NAMALWA (cell line): ENCODE results near the gene MAGI2.

ENCODE experiments used
- DNase-seq: peaks from one replicate; pipeline ENCODE4 v3.0.0-alpha.2; 2015; ENCODE audit warnings: low spot score

MAGI2 gene

DNA sequence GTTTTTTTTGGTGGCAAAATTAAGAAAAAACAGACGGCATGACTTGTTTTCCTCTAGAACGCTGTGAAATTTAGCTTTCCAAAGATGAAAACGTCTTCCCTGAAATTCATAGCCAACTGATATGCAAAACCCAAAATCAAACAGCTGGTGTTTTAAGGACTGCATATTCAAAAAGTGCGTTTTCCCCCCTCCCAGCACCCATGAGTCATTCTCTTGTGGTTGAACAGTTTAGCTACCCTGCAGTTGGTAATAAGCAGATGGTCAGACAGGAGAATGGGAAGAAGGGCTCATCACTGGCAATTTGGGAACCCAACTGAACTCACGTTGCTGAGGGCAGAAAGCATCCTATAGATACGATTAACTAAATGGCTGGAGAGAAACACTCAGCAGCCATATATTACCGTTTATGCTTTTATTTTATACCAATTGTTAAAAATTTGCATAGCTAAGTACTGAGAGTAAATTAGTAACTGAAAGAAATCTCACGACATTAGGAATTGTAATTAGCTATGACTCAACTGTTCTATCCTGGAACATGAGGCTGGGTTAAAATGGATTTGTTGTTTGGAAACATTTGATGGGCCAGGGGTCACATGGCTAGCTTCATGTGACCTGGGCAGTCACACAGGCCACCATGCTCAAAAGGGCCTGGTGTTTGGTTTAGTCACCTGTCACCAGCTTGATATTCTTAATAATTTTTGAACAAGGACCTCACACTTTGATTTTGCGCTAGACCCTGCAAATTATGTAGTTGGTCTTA lies 1311.8 kb downstream of the MAGI2 start:
- no peak for DNase-seq

DNA sequence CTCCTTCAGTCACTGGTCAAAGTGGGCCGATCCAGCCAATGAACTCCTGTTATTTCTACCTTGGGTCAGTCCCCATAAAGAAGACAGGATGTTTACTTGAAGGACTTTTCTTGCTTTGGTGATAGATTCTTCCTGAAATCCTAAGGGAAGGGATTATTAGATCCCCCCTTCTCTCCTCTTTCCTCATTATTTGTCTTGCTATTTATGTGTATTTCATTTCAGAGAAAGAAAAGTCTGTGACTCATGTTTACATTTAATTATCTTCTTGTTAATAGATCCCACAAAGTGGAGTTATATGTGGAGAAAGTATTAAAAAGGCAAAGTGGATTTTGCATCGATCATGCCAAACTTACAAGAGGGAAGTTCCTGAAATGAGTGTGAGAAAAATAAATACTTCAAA lies 1313.4 kb downstream of the MAGI2 start:
- no peak for DNase-seq

DNA sequence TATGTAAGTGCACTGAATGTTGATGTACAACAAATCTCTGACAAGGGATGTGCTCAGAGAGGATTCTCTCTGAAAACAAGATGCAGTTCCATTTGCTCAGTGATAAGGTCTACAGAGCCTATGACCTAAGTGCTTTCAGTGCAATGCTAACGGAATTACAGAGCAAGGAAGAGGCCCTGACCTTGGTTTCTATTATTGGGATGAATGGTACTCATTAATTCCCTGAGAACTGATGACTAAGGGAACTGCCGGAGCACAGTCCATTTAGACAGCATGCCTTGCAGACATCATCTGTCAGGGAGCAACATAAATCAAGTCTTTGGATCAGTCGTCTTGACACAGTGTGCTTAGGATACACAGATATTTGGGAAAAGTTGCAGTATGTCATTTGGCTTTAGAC lies 1314.1 kb downstream of the MAGI2 start:
- DNase-seq: no peak

DNA sequence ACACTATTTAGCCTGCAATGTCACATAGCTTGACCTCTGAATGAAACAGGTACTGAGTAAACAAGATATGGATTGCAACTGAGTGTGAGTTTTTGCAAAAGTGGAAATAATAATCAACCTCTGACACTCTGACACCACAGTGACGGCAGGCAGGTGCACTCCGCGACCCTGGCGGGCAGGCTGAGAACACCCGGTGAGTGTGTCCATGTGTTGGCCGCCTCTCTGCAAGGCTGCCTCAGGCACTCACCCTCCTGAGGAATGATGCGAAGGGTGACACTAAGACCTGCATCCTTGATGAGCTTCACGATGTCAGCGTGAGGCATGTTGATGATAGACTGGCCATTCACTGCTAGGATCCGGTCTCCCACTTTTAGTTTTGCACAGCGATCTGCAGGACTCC lies 1318.7 kb downstream of the MAGI2 start:
- DNase-seq: no peak

DNA sequence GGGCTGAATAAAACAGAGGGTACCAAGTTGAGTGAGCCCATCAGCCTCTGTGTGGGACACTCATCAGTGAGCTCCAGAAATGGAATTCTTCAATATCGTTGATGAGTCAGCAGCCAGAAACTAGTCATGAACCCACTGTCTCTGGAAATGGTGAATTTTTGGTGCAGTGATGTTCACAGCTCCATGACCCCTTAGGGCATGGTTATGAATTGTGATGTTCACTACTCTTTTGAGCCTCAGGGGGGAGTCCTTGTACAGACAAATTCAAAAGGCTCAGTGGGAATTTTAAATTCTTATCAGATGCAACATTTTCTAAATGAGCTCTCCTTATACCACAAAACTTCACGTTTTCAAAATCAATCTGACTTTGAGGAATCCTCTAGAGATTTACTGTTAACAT lies 1319.2 kb downstream of the MAGI2 start:
- peak; percentile 65 for DNase-seq

DNA sequence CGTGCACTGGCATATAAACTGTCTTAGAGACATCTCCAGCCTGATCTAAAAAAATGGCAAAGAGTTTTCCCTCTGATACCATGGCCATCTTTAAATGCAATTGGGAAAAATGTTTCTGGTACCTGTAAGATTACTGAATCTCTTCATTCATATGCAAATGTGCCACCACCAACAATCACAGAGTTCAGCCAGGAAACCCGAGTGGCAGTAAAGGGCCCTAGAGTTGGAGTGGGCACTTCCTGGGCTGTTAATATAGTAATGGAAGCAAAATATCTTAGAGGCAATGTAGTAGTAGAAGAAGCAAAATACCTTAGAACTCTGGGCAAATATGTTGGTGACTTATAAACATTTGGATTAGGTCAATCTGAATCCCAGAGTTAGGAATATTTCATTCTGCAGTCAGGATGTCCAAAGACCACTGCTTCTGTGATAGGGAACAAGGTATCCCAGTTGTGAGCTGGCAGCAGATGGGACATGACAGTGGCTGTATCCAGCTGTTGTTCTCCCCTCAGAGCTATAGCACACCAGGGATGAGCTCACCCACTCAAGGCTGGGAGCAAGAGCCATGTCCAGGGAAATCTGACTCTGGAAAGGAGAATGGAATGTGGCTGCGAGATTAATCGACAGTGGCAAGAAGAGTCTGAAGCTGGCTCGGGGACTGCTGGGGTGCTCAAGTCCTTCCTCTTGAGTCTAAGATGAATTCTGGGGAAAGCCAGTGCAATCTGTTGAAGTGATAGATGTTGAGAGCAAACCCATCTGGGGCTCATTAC lies 1322.8 kb downstream of the MAGI2 start:
- no peak for DNase-seq

DNA sequence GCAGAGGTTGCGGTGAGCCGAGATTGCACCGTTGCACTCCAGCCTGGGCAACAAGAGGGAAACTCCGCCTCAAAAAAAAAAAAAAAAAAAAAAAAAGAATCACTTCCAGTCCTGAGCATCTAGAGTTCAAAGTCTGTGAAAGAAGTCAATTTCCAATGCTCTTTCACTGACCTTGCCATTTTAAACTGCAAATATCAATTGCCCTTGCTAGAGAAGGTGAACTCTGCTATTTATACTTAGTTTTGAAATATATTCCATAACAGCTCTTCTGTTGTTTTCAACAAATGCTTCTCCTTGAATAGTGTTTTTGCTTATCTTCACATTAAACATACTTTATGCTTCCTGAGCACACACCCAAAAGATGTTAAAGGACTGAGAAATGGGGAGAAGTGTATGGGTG lies 1323.6 kb downstream of the MAGI2 start:
- DNase-seq: no peak

DNA sequence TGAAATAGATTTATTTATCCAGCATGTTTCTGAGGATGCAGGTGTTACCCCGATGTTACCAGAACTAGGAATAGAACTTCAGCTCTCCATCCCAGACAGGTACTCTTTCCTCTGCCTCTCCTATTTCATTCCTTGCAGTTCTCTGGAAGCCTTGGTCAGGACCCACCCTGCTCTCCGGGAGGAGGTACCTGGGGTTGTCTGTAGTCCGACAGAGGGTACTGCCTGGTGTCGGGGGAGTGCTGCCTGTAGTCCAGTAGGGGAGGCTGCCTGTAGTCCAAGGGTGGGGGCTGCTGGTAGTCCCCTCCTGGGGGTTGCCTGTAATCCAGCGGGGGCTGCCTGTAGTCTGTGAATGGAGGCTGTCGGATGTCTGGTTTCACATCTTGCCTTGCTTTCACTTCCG lies 1326.5 kb downstream of the MAGI2 start:
- no peak for DNase-seq

DNA sequence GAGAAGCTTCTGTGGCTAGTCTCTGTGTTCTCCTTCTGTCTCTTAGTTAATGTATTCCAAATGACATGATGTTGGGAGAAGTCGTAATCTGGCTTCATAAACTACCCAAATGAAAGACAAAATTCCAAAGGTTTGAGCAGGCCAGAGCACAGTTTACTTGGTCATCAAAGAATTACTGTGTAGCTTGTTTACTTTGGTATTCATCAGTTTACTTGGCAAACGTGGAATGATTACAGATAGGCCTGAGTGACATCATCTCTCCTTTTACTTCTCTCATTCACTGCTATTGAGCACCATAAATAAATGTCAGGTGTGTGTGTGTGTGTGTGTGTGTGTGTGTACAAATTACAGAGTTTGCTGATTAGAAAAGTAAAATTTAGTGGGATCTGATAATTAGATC lies 1327.6 kb downstream of the MAGI2 start:
- DNase-seq: no peak

DNA sequence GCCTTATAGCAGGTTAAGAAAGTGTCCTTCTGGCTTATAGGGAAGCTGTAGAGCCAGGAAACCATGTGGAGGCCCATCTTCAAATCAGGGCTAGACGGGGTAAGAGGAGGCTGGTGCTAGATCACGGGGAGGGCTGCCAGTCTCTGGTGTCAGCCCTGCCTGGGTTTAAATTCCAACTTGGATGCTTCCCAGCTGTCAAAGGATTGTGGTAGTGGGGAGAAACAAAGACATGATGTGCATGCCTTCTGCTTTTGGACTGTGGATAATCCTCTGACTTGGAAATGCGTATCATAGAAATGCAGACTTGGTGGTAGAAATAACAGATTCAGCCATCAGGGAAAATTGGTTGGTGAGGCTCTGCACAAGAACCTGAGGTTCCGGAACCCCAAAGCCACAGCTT lies 1329.3 kb downstream of the MAGI2 start:
- DNase-seq: no peak

DNA sequence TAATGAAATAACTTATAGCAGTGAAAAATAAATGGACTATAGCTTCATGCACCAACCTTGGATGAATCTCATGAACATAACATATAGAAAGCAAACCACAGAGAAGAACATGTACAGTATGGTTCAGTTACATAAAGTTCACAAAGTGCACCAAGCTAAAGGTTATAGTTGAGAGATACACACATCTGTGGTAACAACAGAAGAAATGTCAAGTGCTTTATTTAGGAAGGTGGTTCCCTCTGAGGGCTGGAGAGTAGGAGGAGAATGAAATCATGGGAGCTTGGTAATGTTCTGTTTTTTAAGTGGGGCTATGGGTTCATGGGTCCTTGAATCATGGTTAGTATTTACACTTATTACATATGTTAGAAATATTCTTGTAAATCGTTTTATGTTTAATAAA lies 1331.6 kb downstream of the MAGI2 start:
- no peak for DNase-seq

DNA sequence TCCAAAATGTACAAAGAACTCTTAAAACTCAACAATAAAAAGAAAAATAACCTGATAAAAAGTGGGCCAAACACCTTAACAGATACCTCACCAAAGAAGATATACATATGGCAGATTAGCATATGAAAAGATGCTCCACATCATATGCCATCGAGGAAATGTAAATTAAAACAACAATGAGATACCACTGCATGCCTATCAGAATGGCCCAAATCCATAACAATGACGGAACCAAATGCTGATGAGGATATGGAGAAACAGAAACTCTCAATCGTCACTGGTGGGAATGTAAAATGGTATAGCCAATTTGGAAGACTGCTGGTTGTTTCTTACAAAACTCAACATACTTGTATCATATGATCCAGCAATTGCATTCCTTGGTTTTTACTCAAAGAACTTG lies 1335.0 kb downstream of the MAGI2 start:
- no peak for DNase-seq

DNA sequence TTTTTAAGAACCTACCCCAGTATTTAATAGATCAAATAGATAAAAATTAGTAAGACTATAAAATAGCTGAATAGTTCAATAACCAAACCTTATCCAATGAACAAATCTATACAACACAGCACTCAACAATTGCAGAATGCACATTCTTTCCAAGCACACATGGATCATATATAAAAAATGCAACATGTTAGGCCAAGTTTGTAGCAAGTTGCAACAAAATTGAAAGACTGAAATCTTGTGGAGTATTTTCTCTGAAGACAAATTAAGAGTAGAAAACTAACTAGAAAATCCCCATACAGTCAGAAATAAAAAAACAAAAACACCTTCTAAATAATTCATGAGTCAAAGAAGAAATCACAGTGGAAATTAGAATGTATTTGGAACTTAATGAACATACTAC lies 1337.6 kb downstream of the MAGI2 start:
- DNase-seq: no peak

DNA sequence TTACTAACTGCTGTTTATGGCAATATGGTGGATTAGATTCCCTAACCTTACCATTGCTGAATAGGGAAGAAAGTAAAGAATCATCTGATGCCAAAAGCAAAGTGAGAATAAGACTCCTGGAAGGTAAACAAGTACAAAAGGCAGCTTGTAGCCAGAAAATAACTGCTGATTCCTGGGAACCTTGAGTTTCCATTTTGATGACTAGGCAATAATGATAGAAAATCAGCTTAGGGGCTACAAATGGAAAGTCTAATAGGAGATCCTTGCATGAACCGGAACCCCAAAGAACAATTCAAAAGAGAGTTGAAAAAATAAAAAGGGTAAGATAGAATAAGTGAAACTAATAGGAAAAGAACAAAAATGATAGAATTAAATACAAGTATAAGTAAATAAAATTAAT lies 1338.5 kb downstream of the MAGI2 start:
- no peak for DNase-seq

DNA sequence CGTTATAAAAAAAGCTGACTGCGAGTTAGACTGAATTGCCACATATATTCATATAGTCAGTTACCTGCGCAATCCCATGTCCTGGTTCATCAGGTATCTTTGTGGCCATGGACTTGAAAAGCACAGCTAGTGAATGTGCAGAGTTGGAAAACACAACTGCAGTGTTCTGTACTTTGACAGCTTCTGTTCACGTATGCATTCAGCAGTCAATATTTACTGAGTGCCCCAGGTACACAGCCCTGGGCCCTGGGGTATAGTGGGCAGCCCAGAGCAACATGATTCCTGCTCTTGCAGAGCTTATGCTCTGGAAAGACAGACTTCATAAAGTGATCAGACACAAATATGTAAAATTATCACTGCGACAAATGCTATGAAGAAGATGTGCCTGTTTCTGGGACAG lies 1341.0 kb downstream of the MAGI2 start:
- DNase-seq: no peak

DNA sequence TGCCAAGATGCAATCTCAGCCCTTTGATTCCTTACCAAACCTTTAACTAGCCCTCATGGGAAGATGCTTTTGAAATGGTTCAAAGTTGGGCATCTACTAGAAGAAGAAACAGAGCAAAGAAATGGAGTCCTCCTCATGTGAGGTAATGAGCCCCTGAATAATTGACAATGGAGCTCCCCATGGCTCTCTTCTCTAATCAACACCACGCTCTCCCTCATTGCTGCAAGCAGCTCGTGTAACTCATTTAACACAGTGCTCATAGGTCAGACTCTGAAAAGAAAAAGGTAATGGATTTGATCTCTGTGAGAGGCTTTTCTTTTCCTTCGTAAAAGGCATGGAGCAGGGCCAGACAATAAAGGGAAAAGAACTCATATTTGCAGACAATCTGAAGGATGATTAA lies 1342.1 kb downstream of the MAGI2 start:
- no peak for DNase-seq

DNA sequence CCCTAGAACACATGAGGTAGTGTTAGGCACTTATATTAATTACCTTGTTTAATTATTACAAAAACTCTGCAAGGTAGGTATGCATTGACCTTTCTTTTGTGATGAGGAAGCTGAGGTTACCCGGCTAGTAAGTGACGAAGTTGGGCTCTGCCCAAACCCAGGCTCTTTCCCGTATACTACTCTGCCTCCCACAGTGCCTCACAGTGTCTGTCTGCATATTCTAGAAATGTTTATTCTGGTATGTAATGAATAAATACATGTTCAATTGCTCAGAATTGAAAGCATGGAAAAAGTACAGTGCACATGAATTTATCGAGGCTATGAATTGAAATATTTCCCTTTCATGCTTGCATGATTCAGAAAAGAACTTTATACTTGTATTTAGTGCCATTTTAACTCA lies 1350.0 kb downstream of the MAGI2 start:
- DNase-seq: no peak

DNA sequence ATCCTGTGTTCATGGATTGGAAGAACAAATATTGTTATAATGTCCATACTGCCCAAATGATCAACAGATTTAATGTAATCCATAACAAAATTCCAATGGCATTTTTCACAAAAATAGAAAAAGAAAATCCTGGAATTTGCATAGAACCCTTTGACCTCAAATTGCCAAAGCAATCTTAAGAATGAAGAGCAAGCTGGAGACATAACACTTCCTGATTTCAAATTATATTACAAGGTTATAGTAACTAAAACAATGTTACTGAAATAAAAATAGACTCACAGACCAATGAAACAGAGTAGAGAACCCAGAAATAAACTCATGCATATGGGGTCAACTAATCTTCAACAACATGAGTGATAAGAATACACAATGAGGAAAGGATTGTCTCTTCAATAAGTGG lies 1352.4 kb downstream of the MAGI2 start:
- DNase-seq: no peak

DNA sequence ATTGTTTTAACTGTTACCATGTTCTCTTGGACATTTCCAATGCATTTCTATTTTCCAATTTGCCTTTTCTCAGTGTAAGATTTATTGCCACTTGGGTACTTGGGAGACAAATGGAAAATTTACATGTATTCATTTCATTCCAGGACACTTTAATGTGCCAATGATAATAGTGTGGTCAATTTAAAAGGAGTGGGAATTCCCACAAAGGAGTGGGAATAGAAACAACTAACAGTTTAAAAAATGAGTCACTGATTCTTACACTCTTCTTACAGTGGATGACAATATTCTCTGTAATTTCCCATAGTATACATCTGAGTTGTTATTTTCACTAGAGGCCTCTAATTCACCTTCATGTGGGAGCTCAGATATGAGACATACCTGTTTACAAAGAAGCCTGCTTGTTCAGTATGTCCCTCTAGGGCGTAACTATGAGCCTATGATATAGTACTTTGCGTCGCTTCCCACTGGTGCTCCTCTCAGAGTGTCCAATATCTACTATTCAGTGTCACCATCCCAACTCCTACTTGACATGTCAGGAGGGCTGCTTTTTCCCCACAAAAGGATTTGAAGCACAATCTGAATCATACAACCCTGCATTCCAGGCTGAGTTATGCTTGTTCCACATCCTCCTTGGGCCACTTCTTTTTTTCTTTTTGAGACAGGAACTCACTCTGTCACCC lies 1353.6 kb downstream of the MAGI2 start:
- DNase-seq: no peak

DNA sequence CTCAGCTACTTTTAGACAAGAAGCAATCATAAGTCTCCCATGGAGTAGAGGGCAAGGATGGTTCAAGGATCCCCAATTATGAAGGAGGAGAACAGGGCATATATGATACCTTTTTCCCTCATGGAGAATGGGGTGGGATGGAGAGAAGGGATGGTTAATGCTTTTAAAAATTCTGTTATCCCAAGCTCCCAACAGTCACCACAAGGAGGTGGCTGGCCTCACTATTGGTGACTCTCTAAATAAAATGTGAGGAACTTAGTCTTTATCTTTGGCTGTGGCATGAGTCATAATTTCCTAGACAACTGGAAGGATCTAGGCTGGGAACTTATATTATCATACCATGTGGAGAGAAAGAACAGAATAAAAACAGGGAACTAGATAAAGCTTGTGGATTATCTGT lies 1357.9 kb downstream of the MAGI2 start:
- DNase-seq: no peak

DNA sequence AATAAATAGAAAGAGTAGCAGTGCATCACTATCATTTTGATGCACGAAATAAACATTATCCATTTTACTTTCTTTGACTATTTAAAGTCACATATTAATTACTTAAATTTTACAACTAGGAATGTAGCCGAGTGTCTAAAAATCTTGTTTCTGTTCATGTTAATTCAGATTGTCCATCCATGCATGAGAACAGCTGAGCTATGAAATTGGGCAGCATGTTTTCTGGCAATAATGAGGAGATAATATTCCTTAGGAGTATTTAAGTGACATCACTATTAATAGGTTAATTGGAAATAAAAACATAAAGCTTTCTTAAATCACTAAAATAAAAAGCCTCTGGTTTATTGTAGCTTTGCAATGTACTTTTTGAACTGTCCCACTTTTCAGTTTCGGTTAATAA lies 1361.1 kb downstream of the MAGI2 start:
- no peak for DNase-seq

DNA sequence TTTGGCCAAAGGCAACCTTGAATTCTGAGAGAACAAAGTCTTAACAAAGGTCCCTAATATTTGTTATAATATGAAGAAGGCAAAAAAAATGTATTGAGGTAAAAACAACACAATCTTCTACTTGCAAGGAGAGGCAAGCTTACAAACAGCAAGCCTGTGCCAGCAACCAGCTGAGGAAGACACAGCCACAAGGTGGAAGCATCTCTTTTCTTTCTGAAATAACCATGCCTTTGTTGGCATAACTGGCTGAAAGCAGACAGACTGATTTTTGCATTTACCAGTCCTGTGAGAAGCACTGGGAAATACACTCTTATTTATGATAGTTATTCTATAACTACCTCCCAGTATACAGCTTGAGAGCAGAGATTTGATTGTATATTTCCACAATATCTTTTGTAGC lies 1362.9 kb downstream of the MAGI2 start:
- peak; percentile 12 for DNase-seq

DNA sequence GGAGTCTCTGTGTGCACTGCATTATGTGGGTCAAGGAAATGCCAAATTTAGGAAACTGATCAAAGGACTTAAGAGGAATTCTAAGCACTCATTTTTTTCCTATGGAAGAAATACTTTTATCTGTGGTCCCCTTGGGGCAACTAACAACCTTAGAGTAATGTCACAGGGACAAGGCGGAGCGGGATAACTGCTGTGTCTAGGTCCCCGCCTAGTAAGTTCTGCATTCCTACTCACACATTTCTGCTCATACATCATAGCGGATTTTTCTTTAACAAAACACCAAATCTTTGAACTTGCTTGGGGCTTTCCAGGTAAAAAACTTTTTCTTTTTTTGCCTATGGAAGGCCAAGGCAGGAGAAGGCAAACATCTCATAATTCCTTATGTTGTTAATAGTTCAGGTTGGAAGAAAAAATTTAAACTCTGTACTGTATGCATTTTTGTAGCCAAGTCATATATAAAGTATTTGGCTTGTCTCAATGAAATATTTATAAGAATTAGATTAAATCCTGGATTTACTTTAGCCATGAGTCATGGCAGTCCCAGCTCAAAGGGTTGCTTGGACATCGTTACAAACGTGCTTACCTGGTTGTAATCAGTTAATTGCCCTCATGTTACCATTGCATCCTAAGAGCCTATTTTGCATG lies 1369.9 kb downstream of the MAGI2 start:
- no peak for DNase-seq
